GM12873 (cell line): ENCODE measurements around the gene RAB7A.

ENCODE experiments used
- TF ChIP-seq, protein P1 (sequence below): IDR thresholded peaks from 2 replicates; pipeline ENCODE4 v1.5.1; 2012; ENCODE audit warnings: low read depth, mild to moderate bottlenecking, moderate library complexity, low read length, control low read depth; ENCODE audit not compliant: insufficient read depth; ENCODE audit errors: missing control alignments

The RAB7A gene

DNA sequence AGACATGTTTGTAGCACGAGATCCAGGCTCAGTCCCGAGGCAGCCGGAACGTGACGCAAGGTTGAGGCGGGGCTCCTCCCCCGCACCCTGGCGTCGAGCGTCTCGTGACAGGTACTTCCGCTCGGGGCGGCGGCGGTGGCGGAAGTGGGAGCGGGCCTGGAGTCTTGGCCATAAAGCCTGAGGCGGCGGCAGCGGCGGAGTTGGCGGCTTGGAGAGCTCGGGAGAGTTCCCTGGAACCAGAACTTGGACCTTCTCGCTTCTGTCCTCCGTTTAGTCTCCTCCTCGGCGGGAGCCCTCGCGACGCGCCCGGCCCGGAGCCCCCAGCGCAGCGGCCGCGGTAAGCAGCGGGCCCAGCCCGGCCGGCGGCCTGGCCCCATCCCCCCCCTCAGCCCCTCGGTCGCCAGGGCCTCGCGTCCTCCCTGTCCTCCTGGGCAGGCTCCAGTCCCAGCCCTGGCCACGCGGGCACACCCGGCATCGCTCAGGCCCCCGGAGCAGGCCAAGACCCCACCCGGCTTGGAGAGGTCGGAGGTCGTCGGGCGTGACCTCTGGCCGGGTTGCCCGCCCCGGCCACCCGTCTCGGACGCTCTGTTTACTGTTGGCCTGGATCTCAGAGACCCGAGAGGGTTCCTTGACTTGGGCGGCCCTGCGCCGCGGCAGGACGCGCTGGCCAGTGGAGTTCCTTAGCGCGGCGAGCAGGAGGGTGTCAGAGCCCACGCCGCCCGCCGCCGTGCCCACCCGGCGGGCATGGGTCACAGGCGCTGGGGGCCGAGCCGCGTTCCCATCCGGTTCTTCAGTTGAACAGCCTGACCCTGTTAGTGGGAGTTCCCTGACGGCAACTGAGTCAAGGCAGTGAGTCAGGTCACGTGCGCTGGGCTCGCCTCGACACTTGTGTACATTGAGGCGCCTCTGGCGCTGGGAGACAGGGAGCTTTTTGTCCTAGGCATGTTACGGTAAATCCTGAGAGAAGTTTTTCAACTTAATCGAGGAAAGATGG is at the start of gene RAB7A:
Gene RAB7A (plus strand): TSS at position 161 of the 994 bp plus-strand sequence. CDS start 69,185 bp downstream, outside the sequence.
- TF ChIP-seq, protein P1, sequence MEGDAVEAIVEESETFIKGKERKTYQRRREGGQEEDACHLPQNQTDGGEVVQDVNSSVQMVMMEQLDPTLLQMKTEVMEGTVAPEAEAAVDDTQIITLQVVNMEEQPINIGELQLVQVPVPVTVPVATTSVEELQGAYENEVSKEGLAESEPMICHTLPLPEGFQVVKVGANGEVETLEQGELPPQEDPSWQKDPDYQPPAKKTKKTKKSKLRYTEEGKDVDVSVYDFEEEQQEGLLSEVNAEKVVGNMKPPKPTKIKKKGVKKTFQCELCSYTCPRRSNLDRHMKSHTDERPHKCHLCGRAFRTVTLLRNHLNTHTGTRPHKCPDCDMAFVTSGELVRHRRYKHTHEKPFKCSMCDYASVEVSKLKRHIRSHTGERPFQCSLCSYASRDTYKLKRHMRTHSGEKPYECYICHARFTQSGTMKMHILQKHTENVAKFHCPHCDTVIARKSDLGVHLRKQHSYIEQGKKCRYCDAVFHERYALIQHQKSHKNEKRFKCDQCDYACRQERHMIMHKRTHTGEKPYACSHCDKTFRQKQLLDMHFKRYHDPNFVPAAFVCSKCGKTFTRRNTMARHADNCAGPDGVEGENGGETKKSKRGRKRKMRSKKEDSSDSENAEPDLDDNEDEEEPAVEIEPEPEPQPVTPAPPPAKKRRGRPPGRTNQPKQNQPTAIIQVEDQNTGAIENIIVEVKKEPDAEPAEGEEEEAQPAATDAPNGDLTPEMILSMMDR: no peak

DNA sequence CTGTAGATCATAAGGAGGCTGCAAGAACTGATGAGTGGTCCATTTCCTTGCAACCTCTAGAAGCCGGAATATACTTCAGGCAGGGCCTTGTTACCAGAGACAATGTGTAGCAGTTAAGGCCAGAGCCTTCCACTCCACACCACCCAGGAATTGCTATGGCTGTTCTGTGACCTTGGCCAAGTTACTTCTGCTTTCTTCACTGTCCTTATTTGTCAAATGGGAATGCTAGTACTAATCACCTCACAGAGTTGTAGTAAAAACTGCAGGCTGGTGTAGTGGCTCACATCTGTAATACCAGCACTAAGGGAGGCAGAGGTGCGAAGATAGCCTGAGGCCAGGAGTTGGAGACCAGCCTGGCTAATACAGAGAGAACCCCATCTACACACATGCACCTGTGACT is 46.6 kb upstream of the RAB7A start:
- TF ChIP-seq, protein P1: no peak

DNA sequence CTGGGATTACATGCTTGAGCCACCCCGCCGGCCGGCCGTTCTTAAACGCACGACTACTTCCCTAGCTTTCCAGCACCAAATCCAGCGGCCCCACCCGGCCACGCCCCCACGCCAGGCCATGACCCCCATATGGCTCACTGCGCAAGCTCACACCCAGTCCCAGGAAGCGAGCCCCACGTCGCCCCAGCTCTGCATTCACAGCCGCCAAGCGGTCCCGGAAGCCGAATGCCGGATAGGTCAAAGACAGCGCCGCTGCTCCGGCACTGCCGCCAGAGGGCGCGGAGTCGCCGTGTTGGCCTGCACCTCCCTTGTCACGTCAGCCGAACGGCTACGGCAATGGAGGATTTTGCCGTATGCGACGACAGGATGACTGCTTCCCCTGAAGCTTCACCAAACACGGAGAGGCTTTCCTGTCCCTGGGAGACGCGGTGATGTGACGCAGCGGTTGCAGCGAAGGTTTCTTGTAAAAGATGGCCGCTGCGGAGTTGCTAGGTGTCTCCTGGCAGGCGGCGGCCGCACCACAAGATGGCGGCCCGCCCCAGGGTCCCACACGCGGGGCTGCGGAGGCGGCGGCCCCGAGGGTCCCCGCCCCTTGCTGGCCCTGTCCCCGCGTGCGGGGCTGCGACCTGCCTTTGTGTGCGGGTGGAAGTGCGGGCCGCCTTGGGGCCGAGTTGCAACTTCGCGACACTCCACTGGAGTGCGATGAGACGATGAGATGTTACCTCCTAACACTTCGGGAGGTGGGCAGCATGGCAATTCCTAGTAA is 45.2 kb upstream of the RAB7A start:
- TF ChIP-seq, protein P1: peak; percentile 100

DNA sequence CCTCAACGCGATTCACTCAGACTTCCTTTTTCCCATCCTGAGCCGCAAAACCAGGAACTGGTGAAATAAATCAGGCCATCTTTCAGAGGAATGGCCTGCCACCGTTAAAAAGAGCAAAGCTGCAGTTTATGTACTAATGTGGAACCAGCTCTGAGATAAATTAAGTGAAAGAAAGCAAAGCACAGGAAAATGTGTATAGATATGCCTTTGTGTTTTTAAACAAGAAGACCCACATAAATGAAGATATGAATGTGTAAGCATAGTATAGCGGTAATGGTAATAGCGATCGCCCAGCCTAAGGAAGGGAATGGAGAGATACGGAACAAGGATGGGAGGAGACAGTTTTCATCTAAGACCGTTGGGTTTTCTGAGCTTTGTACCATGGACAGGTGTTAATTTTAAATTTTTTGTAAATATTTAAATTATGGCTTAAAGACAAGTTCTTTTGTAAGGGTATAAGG is 44.6 kb upstream of the RAB7A start:
- TF ChIP-seq, protein P1: no peak

DNA sequence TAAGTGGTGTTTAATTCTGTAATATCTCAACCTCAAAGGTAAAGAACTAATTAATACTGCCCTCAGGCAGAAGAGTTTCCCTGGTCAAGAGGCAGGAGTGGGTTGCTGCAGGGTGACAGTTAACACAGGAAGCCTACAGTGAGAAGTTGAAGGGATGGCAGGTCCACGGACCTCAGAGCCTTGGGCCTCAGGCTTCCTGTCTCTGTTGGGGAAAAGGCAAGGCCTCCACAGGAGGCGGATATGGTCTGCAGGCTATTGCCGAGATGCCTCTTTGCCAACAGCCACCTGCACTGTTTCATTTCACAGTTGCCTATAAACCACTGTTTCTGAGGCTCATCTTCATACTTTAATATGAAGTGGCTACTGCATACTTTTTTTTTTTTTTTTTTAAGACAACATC is 42.0 kb upstream of the RAB7A start:
- TF ChIP-seq, protein P1: no peak

DNA sequence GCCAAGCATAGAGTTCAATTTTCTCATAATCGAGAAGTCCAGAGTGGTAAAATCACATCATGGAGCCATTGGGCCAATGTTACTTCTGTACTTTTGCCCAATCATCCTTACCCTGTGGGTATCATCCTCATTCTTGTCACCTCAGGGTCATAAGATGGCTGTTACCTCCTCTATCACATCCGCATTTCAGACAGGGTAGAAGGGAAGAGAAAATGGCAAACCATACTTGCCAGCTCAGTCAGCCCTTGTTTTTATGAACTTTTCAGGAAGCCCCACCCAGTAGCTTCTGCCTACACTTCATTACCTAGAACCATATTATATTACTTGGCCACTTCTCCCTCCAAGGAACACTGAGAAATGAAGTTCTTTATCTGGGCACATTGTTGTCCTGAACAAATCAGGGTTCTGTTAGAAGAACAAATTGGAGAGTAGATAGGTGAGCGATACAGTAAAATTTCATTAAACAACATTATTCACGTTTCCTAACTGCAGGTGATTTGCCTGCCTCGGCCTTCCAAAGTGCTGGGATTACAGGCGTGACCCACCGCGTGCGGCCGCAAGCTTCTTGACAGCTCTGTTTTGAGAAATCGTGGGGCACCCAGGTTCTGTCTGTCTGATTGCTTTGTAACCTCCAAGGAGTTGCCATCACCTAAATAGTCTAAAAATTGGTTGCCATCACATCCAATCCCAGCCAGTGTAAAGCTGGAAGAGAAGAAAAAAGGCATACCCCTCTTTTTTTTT is 40.8 kb upstream of the RAB7A start:
- TF ChIP-seq, protein P1: no peak

DNA sequence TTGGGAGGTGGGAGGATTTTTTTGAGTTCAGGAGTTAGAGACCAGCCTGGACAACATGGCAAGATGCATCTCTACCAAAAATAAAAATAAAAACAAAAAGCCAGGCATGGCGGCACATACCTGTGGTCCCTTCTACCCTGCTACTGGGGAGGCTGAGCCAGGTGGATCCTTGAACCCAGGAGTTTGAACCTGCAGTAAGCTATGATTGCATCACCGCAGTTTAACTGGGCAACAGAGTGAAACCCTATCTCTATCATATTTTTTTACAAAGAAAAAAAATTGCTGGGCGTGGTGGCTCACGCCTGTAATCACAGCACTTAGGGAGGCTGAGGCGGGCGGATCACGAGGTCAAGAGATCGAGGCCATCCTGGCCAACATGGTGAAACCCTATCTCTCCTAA is 39.5 kb upstream of the RAB7A start:
- TF ChIP-seq, protein P1: no peak
